DOHH2 (cell line): Measurements from ENCODE around the gene PKP3.
A peak's percentile ranks its signal among the peaks of the same experiment; 100 is the strongest.

Experiments used
- H3F3A ChIP-seq: fragments of 200-600 bp; sonication (generic), shearing (Covaris generic); 2 replicates; pipeline ENCODE4 v1.6.0; 2016; ENCODE audit warnings: antibody characterized with exemption, mild to moderate bottlenecking; ENCODE audit not compliant: control insufficient read depth, insufficient read depth
- H3K27ac ChIP-seq: fragments of 200-600 bp; sonication (generic); 2 replicates; pipeline ENCODE4 v1.5.1; 2014; ENCODE audit warnings: low read depth, mild to moderate bottlenecking, low read length, moderate library complexity
- H3K27me3 ChIP-seq: fragments of 200-600 bp; sonication (generic); 2 replicates; pipeline ENCODE4 v1.6.1; 2014; ENCODE audit warnings: mild to moderate bottlenecking, low read length, mixed read lengths; ENCODE audit not compliant: control insufficient read depth
- H3K36me3 ChIP-seq: fragments of 200-600 bp; sonication (generic); 2 replicates; pipeline ENCODE4 v1.6.1; 2014; ENCODE audit warnings: mild to moderate bottlenecking, low read length, moderate library complexity, mixed read lengths; ENCODE audit not compliant: control insufficient read depth
- H3K4me1 ChIP-seq: fragments of 200-600 bp; sonication (generic); 2 replicates; pipeline ENCODE4 v1.6.1; 2014; ENCODE audit warnings: mild to moderate bottlenecking, low read length, mixed read lengths; ENCODE audit not compliant: control insufficient read depth
- H3K4me2 ChIP-seq: fragments of 200-600 bp; sonication (generic); 2 replicates; pipeline ENCODE4 v1.6.0; 2014; ENCODE audit warnings: mild to moderate bottlenecking, low read length, moderate library complexity
- H3K4me3 ChIP-seq: fragments of 200-600 bp; sonication (generic); 2 replicates; pipeline ENCODE4 v1.5.1; 2014; ENCODE audit warnings: mild to moderate bottlenecking, low read length, mixed read lengths
- H3K79me2 ChIP-seq: fragments of 200-600 bp; sonication (generic); 2 replicates; pipeline ENCODE4 v1.6.1; 2014; ENCODE audit warnings: mild to moderate bottlenecking, low read length, mixed read lengths; ENCODE audit not compliant: control insufficient read depth
- H3K9me2 ChIP-seq: fragments of 200-600 bp; sonication (generic); replicated peaks from 2 replicates; pipeline ENCODE4 v1.6.1; 2014; ENCODE audit warnings: mild to moderate bottlenecking, low read length, mixed read lengths; ENCODE audit not compliant: control insufficient read depth
- H3K9me3 ChIP-seq: fragments of 200-600 bp; sonication (generic); 2 replicates; pipeline ENCODE4 v1.6.1; 2014; ENCODE audit warnings: antibody characterized with exemption, low read length, mixed read lengths; ENCODE audit not compliant: control insufficient read depth, insufficient read depth
- H4K20me1 ChIP-seq: fragments of 200-600 bp; sonication (generic); 2 replicates; pipeline ENCODE4 v1.6.0; 2014; ENCODE audit warnings: low read depth, mild to moderate bottlenecking, antibody characterized with exemption, low read length, moderate library complexity; ENCODE audit not compliant: control insufficient read depth, insufficient read depth
- EZH2phosphoT487 ChIP-seq: fragments of 200-600 bp; sonication (generic); IDR thresholded peaks from 2 replicates; pipeline ENCODE4 v1.6.1; 2017; ENCODE audit warnings: borderline replicate concordance, mild to moderate bottlenecking, antibody characterized with exemption, low read length, moderate library complexity, mixed read lengths
- TF ChIP-seq, protein P1 (sequence below): fragments of 200-600 bp; sonication (generic); IDR thresholded peaks from one replicate; pipeline ENCODE4 v1.5.1; 2014; ENCODE audit warnings: antibody characterized with exemption, mild to moderate bottlenecking, low read depth, low read length; ENCODE audit not compliant: poor library complexity, severe bottlenecking

PKP3 gene

DNA sequence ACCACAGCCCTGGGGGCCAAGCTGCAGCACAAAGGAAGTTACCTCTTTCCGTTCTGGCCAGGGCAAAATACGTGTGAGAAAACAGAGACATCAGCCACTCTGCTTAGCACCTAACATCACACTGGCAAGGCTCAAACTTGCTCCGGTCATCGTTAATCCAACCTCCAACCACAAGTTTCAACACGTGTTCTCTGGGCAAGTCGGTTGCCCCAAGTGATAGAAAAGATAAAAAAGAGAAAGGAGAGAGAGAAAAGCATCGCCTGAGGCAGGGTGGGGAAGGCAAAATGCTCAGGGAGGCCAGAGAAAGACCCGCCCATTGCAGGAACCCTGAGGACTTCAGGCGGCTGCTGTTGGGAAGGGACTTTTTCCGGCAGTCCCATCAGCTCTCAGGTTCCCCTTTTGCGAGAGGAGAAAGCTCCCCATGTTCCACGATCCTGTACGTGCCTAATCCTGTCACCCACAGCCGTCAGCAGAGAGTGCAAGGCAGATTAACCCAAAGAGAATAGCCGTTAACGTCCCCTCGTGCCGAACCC, 43.2 kb upstream of the PKP3 start:
- Histone ChIP-seq H3K9me3 (no peaks in the 10 kb centered on the region), H3K4me2 (peak overlapping the region; percentile 12; the same call in 1 of the 2 replicates), H3K9me2 (no peaks in the 10 kb centered on the region), H4K20me1 (no peaks in the 10 kb centered on the region), H3K79me2 (no peaks in the 10 kb centered on the region), H3K27ac (no peak overlapping the region), H3K27me3 (peaks cover 8% of the 10 kb centered on the region; the same call in 1 of the 2 replicates), H3K4me3 (no peak overlapping the region), H3K4me1 (peaks cover 22% of the 10 kb centered on the region), H3F3A (peaks cover 10% of the 10 kb centered on the region), H3K36me3 (no peaks in the 10 kb centered on the region)
- TF ChIP-seq, protein P1, sequence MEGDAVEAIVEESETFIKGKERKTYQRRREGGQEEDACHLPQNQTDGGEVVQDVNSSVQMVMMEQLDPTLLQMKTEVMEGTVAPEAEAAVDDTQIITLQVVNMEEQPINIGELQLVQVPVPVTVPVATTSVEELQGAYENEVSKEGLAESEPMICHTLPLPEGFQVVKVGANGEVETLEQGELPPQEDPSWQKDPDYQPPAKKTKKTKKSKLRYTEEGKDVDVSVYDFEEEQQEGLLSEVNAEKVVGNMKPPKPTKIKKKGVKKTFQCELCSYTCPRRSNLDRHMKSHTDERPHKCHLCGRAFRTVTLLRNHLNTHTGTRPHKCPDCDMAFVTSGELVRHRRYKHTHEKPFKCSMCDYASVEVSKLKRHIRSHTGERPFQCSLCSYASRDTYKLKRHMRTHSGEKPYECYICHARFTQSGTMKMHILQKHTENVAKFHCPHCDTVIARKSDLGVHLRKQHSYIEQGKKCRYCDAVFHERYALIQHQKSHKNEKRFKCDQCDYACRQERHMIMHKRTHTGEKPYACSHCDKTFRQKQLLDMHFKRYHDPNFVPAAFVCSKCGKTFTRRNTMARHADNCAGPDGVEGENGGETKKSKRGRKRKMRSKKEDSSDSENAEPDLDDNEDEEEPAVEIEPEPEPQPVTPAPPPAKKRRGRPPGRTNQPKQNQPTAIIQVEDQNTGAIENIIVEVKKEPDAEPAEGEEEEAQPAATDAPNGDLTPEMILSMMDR = no peak
- TF ChIP-seq EZH2phosphoT487 = no peak

DNA sequence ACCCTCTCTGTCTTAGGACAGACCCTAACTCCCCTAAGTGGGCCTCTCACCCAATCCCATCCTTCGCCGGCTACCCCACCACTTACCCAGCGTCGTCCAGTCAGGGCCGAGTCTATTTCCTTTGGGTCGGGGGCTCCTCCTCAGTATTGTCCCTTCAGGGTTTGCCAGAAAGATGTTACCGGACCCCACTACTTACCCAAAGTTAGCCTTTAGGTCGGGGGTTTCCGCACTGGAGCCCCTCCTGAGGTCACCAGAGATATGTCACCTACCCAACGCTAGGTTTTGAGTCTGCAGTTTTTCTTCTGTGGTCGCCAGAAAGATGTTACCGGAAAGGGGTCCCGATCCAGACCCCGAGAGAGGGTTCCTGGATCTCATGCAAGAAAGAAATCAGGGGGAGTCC, 42.6 kb upstream of the PKP3 start:
- no peak overlapping the region for H3K4me3 ChIP-seq
- peaks cover 8% of the 10 kb centered on the region; the same call in 1 of the 2 replicates for H3K27me3 ChIP-seq
- H3K36me3 ChIP-seq = no peaks in the 10 kb centered on the region
- peaks cover 26% of the 10 kb centered on the region for H3K4me1 ChIP-seq
- no peaks in the 10 kb centered on the region for H3K79me2 ChIP-seq
- peaks cover 13% of the 10 kb centered on the region for H3F3A ChIP-seq
- no peak overlapping the region for H3K4me2 ChIP-seq
- peaks cover 2% of the 10 kb centered on the region; the same call in 1 of the 2 replicates for H3K9me3 ChIP-seq
- H4K20me1 ChIP-seq = no peaks in the 10 kb centered on the region
- TF ChIP-seq, protein P1 = no peak
- no peak for TF ChIP-seq EZH2phosphoT487
- H3K9me2 ChIP-seq = no peaks in the 10 kb centered on the region
- H3K27ac ChIP-seq = no peak overlapping the region

DNA sequence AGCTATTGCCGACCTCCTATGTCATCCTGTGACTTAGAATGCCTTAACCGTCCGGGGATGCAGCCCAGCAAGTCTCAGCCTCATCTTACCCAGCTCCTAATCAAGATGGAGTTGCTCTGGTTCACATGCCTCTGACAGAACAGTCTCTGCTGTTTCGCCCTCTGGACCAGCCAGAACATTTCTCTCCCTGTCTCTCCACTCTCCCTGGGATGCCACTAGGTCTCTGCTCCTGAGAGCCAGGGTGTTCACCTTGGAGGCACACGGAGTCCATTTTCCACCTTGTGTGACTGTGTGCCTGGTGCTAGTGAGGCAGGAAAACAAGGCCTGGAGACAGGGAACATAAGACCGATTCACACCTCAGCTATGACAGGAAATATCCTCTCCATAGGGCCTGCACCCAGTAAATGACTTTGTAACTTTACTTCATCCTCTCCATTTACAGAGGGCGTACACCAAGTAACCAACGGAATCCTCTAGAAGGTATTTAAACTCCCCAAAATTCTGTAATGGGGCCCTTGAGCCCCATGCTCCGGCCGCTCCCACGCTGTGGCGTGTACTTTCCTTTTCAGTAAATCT, 41.5 kb upstream of the PKP3 start:
- TF ChIP-seq, protein P1 = no peak
- no peak for TF ChIP-seq EZH2phosphoT487
- Histone ChIP-seq H3K27me3 (peaks cover 8% of the 10 kb centered on the region; the same call in 1 of the 2 replicates), H3K4me1 (peaks cover 26% of the 10 kb centered on the region)

More for the DNA sequence above, 41.5 kb upstream of the PKP3 start:
- Histone ChIP-seq H4K20me1 (no peaks in the 10 kb centered on the region), H3K9me3 (peaks cover 7% of the 10 kb centered on the region; the same call in 1 of the 2 replicates), H3K4me3 (no peak overlapping the region), H3F3A (peaks cover 22% of the 10 kb centered on the region), H3K4me2 (no peak overlapping the region), H3K27ac (no peak overlapping the region), H3K79me2 (no peaks in the 10 kb centered on the region), H3K9me2 (no peaks in the 10 kb centered on the region), H3K36me3 (no peaks in the 10 kb centered on the region)
